Right lung (tissue), 5 donors: ENCODE data around the gene SGPL1. TPM values are rescaled to one million over a fixed set of nuclear protein-coding genes. Genes with fewer than 3 reads are reported as not detected.
"Not testable (repeated sequence)": the region's sequence is repeated elsewhere in the genome, so short reads cannot be mapped to it uniquely, and the experiment has no call there.

Source experiments
- DNase-seq, 2 donors: peaks; one replicate each; pipeline ENCODE4 v3.0.0-alpha.2; 2013
- polyA plus RNA-seq, 5 donors: library from polyadenylated mRNA; unstranded; fragments of 120-200 nt; gene quantifications; one replicate each; pipeline versions ENCODE4 v1.2.1 to v1.2.3, GENCODE V29; 2013; ENCODE audit warnings: inconsistent platforms in 1 of 5, low replicate concordance in 1 of 5; ENCODE audit not compliant: insufficient read length in 5 of 5, insufficient read depth in 1 of 5

The SGPL1 gene
- polyA plus RNA-seq, 5 donors, result 39.8 to 51.0 (median 48.4) TPM

DNA sequence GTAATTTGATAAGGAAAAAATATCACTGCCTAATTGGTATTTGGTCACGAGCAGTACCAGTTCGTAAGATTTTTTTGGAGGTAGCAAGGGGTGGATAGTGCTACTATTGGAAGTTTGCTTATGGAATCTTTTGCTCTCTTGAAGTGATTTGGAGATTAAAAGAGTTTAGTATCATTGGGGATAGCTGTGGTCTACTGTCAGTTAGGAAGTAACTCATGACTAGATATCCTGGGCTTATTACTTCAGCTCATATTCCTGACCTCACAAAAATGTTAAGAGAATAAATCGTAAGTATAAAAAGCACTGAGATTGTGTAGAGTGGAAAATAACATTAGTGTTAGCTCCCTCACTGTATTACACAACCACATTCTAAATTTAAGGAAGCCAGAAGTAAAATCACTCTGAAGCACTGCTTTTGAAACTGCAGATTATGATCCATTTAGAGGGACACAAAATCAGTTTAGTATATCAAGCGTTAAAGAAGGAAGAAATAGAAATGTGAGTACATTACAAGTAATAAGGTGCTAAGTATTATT is 22.6 kb downstream of the SGPL1 start:
- DNase-seq, result no peak

DNA sequence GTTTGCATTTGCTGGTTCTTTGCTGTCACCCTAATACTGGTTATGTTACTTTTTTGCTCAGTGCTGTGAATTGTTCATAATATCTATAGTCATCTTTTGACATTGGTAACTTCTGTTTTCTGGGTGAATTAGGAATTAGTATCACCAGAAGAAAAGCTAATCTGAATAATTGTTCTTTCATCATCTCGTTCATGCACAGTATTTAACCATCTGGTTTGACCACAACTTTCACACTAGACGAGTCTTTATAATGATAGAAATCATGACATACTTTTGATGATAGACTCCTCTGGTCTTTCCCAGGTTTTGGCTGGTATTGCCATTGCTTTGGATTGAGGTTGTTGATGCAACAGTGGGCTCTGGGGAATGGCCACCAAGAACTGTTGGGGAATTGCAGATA is 25.1 kb downstream of the SGPL1 start:
- no peak for DNase-seq

DNA sequence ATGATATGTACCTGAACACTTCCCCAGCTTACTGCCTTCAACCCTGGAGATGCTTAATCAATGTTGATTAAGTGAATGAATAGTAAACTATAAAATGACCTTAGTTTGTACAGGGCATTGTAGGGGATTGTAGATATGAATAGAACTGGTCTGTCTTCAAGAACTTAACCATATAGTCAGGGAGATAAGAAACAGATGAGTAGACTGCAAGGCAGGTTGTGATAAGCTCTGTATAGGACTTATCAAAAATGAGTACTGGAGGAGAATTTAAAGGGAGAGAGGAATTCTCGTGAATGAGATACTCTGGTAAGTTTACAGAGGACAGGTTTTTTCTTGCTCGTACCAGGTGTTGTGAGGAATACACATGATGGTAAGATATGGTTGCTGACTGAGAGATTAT is 27.6 kb downstream of the SGPL1 start:
- DNase-seq, result no peak

DNA sequence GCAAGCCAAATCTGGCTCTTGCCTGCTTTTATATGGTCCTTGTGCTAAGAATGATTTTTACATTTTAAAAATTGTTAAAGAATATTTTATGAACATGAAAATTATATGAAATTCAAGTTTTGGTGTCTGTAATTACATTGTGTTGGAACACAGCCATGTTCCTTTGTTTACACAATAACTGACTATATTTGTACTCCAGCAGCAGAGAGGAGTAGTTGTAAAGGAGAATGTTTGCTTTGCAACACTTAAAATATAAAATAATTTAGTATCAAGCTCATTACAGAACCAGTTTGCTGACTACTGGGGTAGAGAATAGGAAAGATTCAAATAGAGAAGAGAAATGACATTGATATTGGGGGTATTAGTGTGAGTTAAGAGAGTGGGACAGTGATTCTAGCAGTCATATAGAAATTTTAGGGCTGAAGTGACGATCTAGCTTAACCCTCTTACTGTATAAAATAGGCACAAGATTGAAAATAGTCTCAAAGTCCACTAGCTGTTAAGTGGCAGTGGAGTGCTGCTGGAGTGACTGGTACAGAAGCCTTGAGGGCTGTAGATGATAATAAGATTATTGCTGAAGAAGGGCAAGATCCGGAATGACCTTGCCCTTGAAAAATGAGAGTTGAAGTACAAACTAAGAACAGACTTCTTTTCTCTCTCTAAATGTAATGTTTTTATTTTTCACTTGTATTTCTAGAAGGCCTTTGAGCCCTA is 28.2 kb downstream of the SGPL1 start:
- DNase-seq, result no peak

- no peak for DNase-seq
Measured at GRCh38 chr10:70845256-70845655, 29.5 kb downstream of the SGPL1 start.

DNA sequence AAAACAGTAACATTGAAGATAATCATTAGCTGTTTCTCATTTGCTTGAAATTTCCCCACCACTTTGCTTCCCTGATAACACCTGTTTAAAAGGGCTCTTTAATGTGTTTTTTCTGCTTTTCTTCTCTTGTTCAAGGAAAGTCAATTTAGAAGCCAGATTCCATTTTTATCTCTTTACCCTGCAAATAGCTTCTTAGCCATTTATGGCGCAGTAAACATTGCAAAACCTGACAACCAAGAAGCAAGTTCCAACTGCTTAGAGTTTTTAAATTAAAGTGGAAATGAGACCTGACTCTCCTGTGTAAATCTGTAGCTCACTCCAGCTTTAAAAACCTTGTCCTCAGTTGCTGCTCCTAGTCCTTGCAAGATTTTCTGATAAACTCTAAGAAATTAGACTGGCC is 30.1 kb downstream of the SGPL1 start:
- DNase-seq, result no peak

DNA sequence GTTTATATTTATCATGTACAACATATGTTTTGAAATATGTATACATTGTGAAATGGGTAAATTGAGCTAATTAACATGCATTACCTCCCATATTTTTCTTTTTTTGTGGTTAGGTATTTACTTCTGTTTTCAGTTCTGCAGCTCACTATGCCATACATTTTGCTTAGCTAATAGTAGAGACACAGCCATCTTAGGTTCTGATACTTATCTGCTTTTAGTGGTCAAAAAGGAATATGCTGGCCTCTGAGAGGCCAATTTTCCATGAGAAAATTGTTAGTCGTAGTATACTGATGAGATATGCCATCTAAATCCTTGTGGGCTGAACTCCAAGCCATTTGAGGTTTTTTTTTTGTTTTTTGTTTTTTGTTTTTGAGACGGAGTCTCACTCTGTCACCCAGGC is 31.0 kb downstream of the SGPL1 start:
- DNase-seq, result no peak

GRCh38 chr10:70847659-70848360 is 32.1 kb downstream of the SGPL1 start:
- DNase-seq, result no peak

DNA sequence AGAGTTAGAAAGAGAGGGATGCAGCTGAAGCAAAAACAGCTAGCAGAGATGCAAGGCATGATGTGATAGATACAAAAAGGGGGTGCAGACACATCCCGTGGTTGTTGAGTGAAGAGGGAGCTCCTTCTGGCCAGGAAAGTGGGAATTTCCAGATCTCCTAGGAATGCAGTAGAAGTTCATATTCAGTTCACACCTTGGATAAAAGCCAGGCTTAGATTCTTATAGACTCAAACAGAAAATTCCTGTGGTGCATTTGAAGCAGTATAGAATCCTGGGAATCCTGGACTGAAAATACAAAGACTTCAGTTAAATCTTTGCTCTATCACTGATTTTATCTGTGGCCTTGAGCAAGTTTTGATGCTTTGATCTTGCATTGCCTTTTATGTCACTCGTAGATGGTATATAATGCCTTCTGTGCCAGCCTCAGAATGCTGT is 33.9 kb downstream of the SGPL1 start:
- DNase-seq, result no peak

GRCh38 chr10:70850097-70850496 is 34.3 kb downstream of the SGPL1 start:
- DNase-seq, result no peak

- no peak for DNase-seq
Measured at GRCh38 chr10:70851597-70852475, 36.1 kb downstream of the SGPL1 start.

GRCh38 chr10:70853038-70853437 is 37.3 kb downstream of the SGPL1 start:
- no peak for DNase-seq

DNA sequence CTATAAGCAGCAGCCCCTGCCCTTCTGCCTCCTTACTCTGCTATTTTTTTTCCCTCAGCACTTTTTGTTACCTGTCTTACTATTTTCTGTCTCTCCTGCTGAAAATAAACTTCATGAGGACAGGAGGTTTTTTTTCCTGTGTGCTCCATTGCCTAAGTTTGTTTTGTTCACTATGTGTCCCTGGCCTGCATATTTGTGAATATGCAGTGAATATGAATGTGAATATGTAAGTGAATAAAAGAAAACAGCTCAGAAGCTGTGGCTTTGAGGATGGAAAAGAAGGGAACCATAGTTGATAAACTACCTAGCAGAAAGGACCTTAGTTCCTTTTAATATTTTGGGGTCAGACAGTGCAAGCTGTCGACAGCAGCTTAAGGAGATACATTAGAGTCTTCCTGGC is 37.7 kb downstream of the SGPL1 start:
- no peak for DNase-seq

DNA sequence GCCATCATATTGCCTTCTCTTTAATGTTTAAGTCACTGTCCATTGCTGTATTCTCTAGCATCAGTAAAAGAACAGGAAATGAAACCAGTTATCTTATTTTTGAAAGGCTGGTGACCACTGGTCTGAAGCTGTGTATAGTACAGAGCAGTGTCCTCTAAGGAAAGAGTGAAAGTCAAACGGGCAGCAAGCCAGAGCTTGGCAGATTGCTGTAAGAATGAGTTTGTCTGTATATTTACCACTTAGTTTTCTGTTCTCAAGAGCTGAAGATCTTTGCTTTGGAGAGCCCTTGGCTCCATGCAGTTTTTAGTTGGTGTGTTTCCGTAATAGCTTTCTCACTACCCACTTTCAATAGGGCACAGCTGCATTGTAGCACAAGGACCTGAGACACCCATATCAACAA is 40.7 kb downstream of the SGPL1 start:
- peak; percentile 42 to 47 for DNase-seq

- no peak for DNase-seq
Measured at GRCh38 chr10:70858759-70859158, 43.0 kb downstream of the SGPL1 start.

GRCh38 chr10:70861495-70862197 is 45.9 kb downstream of the SGPL1 start:
- not testable (repeated sequence) for DNase-seq

- no peak for DNase-seq
Measured at GRCh38 chr10:70863470-70864160, 47.9 kb downstream of the SGPL1 start.

DNA sequence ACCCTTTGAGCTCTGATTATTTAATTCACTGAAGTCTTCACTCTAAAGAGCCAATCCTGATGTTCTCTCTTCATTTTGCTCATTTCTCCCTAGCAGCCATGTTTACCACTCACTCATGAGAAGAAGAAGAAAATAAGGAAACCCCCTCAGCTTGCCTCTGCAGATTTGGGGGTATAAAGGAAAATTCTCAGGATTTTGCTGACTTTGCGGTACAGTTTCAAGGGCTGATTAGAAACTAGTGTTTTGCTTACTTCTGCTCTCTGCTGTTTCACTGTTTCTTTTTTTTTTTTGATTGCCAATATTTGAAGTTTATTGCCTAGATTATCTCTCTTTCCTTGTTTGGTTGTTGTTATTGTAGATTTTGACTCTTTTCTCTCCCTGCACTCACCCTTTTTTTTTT is 49.2 kb downstream of the SGPL1 start:
- no peak for DNase-seq

DNA sequence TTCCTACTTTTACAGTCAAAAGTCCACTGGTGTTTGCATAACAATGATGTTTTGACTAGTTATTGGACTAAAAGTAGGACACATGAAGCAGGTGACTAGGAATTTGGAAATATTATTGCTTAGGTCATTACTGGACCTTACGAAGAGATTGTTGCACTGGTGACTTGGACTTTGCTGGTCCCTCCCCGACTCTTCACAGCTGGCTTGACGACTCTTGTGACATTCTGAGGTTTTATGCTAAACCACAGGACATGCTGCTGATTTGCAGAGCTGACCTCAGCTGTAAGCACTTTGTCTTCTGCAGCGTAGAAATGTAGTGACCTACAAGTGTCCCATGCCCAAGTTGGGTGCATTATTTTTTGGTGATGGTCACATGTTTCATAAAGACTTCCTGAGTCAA is 50.7 kb downstream of the SGPL1 start:
- DNase-seq, result no peak

DNA sequence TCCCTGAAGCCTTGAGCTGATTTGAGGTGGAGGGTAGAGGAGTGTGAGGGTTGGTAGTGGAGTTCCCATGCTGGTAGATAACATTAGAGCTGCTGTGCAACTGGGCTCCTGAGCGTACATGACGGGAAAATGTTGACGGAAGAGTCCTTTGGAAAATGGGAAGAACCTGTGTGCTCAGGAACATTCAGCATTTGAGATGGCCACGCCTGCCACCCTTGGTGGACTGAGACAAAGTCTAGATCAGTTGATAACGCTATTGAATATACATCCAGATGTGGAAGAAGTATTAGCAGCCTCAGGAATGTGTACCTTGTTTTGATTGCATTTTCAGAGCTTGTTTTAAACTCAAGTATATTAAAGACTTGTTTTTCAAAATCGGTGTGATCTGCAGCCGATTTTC is 56.5 kb downstream of the SGPL1 start:
- DNase-seq, result no peak

- DNase-seq, result no peak
Measured at GRCh38 chr10:70874061-70874460, 58.3 kb downstream of the SGPL1 start.
